ENCODE measurements around the gene BST2. TPM values are rescaled to one million over a fixed set of nuclear protein-coding genes. Genes with fewer than 3 reads are reported as not detected.

Gene BST2
- total and polyA plus RNA-seq, 9 of the 15 experiments (the other 6 are each of a cell fraction or from before 2014, with no cell fraction given): 11.2 to 232 (median 151) TPM

DNA sequence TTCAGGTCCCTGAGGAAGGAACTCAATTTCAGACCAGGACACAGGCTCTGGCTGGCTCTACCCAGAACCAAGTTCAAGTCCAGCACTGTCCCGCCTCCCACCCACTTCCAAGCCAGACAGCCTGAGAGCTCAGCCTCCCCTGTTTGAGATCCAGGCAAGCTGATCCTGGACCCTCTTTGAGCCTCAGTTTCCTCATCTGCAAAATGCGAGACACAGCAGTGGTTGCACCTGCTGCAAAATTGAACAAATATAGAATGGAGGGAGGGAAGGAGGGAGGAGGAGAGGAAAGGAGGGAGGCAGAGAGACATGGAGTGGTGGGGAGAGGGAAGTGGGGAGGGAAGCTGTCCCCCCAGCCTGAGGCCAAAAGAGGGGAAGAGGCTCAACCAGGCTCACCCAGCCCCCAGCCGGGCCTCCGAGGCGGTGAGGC lies 42.3 kb upstream of the BST2 start:
- H3K9me3 ChIP-seq (replicated peaks; ENCODE audit: control insufficient read depth, insufficient read depth, low read depth, low read length): no peaks in the 10 kb centered on the region
- FAIRE-seq (no peak), ATAC-seq (peak; percentile 14), DNase-seq (ENCODE audit: extremely low read depth in 1 of 4, low spot score in 3 of 4) (no peak)
- H3K9ac ChIP-seq (ENCODE audit: insufficient read depth in 1 of 2, low read depth in 2 of 2, low read length in 2 of 2): peak overlapping the region in 1 of 2 experiments; percentile 89; a peak in 2 of 4 replicates
- H3K4me2 ChIP-seq (ENCODE audit: insufficient read depth, low read length): peak overlapping the region; percentile 57; the same call in 1 of the 2 replicates
- BruUV-seq (replicated peaks): no TSS peak
- WGBS (ENCODE audit: insufficient coverage, low coverage, missing lambda C conversion rate): 3% methylated on average over 5 of the region's 5 CpGs
- H3K27me3 ChIP-seq (ENCODE audit: control insufficient read depth in 2 of 2, insufficient read depth in 2 of 2, low read length in 2 of 2): peaks cover 0 to 10% of the 10 kb centered on the region in 2 experiments; a peak in 2 of 5 replicates
- H3K27ac ChIP-seq (ENCODE audit: extremely low read depth, low read depth, low read length): no peak overlapping the region
- intact Hi-C loops (cut with micrococcal nuclease) (loop anchor here (2.0 kb wide), 1 partner anchor 53 kb away; the partner anchor contains the start of gene CCDC194), in situ Hi-C loops (cut with MboI) (loop anchor here (5.0 kb wide), 1 partner anchor 410 kb away; the partner anchor contains the start of gene RPL18A)
- peaks cover 9 to 24% of the 10 kb centered on the region in 2 experiments; a peak in 4 of 5 replicates for H3K4me1 ChIP-seq (replicated peaks in 1 of 2; ENCODE audit: control insufficient read depth in 2 of 2, insufficient read depth in 2 of 2, low read length in 2 of 2)
- H2AFZ ChIP-seq (ENCODE audit: low read depth, low read length): peak overlapping the region; percentile 48; the same call in 1 of the 2 replicates
- H4K20me1 ChIP-seq (replicated peaks; ENCODE audit: control insufficient read depth, insufficient read depth, low read length): no peaks in the 10 kb centered on the region
- H3K9me1 ChIP-seq (ENCODE audit: control insufficient read depth, insufficient read depth, low read length): no peaks in the 10 kb centered on the region
- H3K4me3 ChIP-seq: peak overlapping the region; percentile 43
- CTCF ChIA-PET (ENCODE audit: low intra/inter-chr PET ratio): interaction anchor here (0.7 to 1.1 kb wide), 2 partner anchors 20 to 53 kb away, joined by 3 read pairs; no protein-coding TSS in a partner anchor
- H3K36me3 ChIP-seq (ENCODE audit: control insufficient read depth, insufficient read depth, low read length): no peaks in the 10 kb centered on the region
- POLR2A ChIA-PET: interaction anchor here (0.5 to 1.3 kb wide), 5 partner anchors 19 to 834 kb away, joined by 3 to 5 read pairs (median 4); partner anchors contain the start of genes JUND, MVB12A and PGLS
- no peaks in the 10 kb centered on the region for H3K79me2 ChIP-seq (ENCODE audit: control insufficient read depth, insufficient read depth, low read length)
- no peak for TF ChIP-seq PYGO2 (tag; IDR thresholded peaks at IDR 0.05)
- TF ChIP-seq, protein P1, sequence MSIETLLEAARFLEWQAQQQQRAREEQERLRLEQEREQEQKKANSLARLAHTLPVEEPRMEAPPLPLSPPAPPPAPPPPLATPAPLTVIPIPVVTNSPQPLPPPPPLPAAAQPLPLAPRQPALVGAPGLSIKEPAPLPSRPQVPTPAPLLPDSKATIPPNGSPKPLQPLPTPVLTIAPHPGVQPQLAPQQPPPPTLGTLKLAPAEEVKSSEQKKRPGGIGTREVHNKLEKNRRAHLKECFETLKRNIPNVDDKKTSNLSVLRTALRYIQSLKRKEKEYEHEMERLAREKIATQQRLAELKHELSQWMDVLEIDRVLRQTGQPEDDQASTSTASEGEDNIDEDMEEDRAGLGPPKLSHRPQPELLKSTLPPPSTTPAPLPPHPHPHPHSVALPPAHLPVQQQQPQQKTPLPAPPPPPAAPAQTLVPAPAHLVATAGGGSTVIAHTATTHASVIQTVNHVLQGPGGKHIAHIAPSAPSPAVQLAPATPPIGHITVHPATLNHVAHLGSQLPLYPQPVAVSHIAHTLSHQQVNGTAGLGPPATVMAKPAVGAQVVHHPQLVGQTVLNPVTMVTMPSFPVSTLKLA (conservative IDR thresholded peaks at IDR 0.05): no peak
- no peak for TF ChIP-seq TRIM25 (IDR thresholded peaks at IDR 0.05; ENCODE audit: borderline replicate concordance)
- no peak for TF ChIP-seq FOXP4 (CRISPR knock-in tag; IDR thresholded peaks at IDR 0.05; ENCODE audit: borderline replicate concordance)
- no peak for TF ChIP-seq SMAD2 (IDR thresholded peaks at IDR 0.05; ENCODE audit: low read depth, low read length)
- TF ChIP-seq NFE2 (IDR thresholded peaks at IDR 0.05; ENCODE audit: low read depth): no peak
- TF ChIP-seq HNRNPL (IDR thresholded peaks at IDR 0.05; ENCODE audit: low read depth, low read length): no peak
- no peak for TF ChIP-seq DIDO1 (tag; IDR thresholded peaks at IDR 0.05; ENCODE audit: low read depth)
- no peak for TF ChIP-seq GTF2A2 (tag; IDR thresholded peaks at IDR 0.05)
- no peak for TF ChIP-seq SMARCE1 (IDR thresholded peaks at IDR 0.05)
- no peak for TF ChIP-seq ZNF133 (CRISPR knock-in tag; IDR thresholded peaks at IDR 0.05)
- TF ChIP-seq POLR2B (IDR thresholded peaks at IDR 0.05; ENCODE audit: low read depth, partially characterized antibody): no peak
- TF ChIP-seq CBX5 (IDR thresholded peaks at IDR 0.05; ENCODE audit: borderline replicate concordance, low read depth): no peak
- TF ChIP-seq NCOA6 (IDR thresholded peaks at IDR 0.05): no peak
- no peak for TF ChIP-seq ZNF408 (CRISPR knock-in tag; IDR thresholded peaks at IDR 0.05; ENCODE audit: low read depth)
- no peak for TF ChIP-seq NCOA1 (IDR thresholded peaks at IDR 0.05; ENCODE audit: low read depth)
- TF ChIP-seq FOXK1 (CRISPR knock-in tag; IDR thresholded peaks at IDR 0.05; ENCODE audit: borderline replicate concordance): no peak
- no peak for TF ChIP-seq BRF1 (IDR thresholded peaks at IDR 0.05; ENCODE audit: borderline replicate concordance, extremely low read depth, insufficient read length)
- no peak for TF ChIP-seq ZNF57 (CRISPR knock-in tag; IDR thresholded peaks at IDR 0.05)
